Fibroblast of upper back skin (primary cell): ENCODE measurements around the gene CSNK1G1.
"Not testable (repeated sequence)": the region's sequence is repeated elsewhere in the genome, so short reads cannot be mapped to it uniquely, and the experiment has no call there.

ENCODE experiments used
- DNase-seq: peaks from one replicate; pipeline ENCODE4 v3.0.0-alpha.2; 2013

Gene CSNK1G1

GRCh38 chr15:64355944-64356709 is at the start of gene CSNK1G1:
Gene CSNK1G1 (minus strand): TSS chr15:64356173. CDS start chr15:64300499, 55,674 bp downstream.
- peak; percentile 99 for DNase-seq

GRCh38 chr15:64400583-64400982 is 44.6 kb upstream of the CSNK1G1 start:
- no peak for DNase-seq

- peak; percentile 9 for DNase-seq
Observed at GRCh38 chr15:64398575-64398974, 42.6 kb upstream of the CSNK1G1 start.

- no peak for DNase-seq
Observed at GRCh38 chr15:64396789-64397188, 40.8 kb upstream of the CSNK1G1 start.

GRCh38 chr15:64392471-64392870 is 36.5 kb upstream of the CSNK1G1 start:
- not testable (repeated sequence) for DNase-seq

- DNase-seq: no peak
Observed at GRCh38 chr15:64389036-64389435, 33.1 kb upstream of the CSNK1G1 start.

- DNase-seq: peak; percentile 98
Observed at GRCh38 chr15:64387562-64388168, 31.7 kb upstream of the CSNK1G1 start, which contains the start of gene TRIP4. Gene TRIP4 (plus strand): TSS chr15:64387836. CDS start chr15:64387864, 28 bp downstream.

GRCh38 chr15:64386291-64386690 is 30.3 kb upstream of the CSNK1G1 start:
- no peak for DNase-seq

- DNase-seq: no peak
Observed at GRCh38 chr15:64383760-64384159, 27.8 kb upstream of the CSNK1G1 start.

- DNase-seq: peak; percentile 96
Observed at GRCh38 chr15:64381000-64381751, 25.2 kb upstream of the CSNK1G1 start, which contains the start of gene PCLAF. Gene PCLAF (minus strand): TSS chr15:64381441. CDS start chr15:64381371, 70 bp downstream.

- not testable (repeated sequence) for DNase-seq
Observed at GRCh38 chr15:64380130-64380870, 24.3 kb upstream of the CSNK1G1 start.

GRCh38 chr15:64379216-64379960 is 23.4 kb upstream of the CSNK1G1 start:
- DNase-seq: peak; percentile 19

GRCh38 chr15:64373360-64373759 is 17.4 kb upstream of the CSNK1G1 start:
- no peak for DNase-seq

- DNase-seq: not testable (repeated sequence)
Observed at GRCh38 chr15:64371383-64371782, 15.4 kb upstream of the CSNK1G1 start.

GRCh38 chr15:64369078-64369607 is 13.2 kb upstream of the CSNK1G1 start:
- no peak for DNase-seq

GRCh38 chr15:64361259-64361658 is 5.3 kb upstream of the CSNK1G1 start:
- DNase-seq: no peak

GRCh38 chr15:64356710-64357040 is 702 bp upstream of the CSNK1G1 start:
- no peak for DNase-seq

- no peak for DNase-seq
Observed at GRCh38 chr15:64355348-64355943, 527 bp downstream of the CSNK1G1 start.

GRCh38 chr15:64354688-64355344 is 1.2 kb downstream of the CSNK1G1 start:
- no peak for DNase-seq

GRCh38 chr15:64351265-64351664 is 4.7 kb downstream of the CSNK1G1 start:
- peak; percentile 22 for DNase-seq

- DNase-seq: no peak
Observed at GRCh38 chr15:64349375-64349774, 6.6 kb downstream of the CSNK1G1 start.
